Psoas muscle (tissue), 8 donors: ENCODE data around the gene PHYHIPL. TPM values are rescaled to one million over a fixed set of nuclear protein-coding genes. Genes with fewer than 3 reads are reported as not detected.
A peak's percentile ranks its signal among the peaks of the same experiment; 100 is the strongest.

Experiments used
- ATAC-seq, 4 donors: fragments of 200-7000 bp; cut with Tn5 transposase; one replicate each; pipeline ENCODE4 v1.9.1; 2020; ENCODE audit warnings: moderate library complexity in 3 of 4, mild to moderate bottlenecking in 2 of 4
- DNase-seq, 2 donors: peaks; one replicate each; pipeline ENCODE4 v3.0.0-alpha.2; 2020
- H3K27ac ChIP-seq: fragments of 200-600 bp; one replicate; pipeline ENCODE4 v1.8.0; 2022
- H3K27me3 ChIP-seq, 3 donors: fragments of 200-600 bp in 1 of 3; one replicate each; pipeline versions ENCODE4 v1.6.1 to v1.8.0; 2013 to 2022; ENCODE audit warnings: low read length in 2 of 3, mild to moderate bottlenecking in 2 of 3, moderate library complexity in 1 of 3; ENCODE audit not compliant: insufficient read depth in 3 of 3
- H3K36me3 ChIP-seq, 2 donors: fragments of 200-600 bp in 1 of 2; one replicate each; pipeline versions ENCODE4 v1.6.1 to v1.8.0; 2013 to 2022; ENCODE audit warnings: low read depth in 1 of 2, mild to moderate bottlenecking in 1 of 2, moderate library complexity in 1 of 2; ENCODE audit not compliant: insufficient read depth in 1 of 2
- H3K4me1 ChIP-seq: fragments of 200-600 bp; one replicate; pipeline ENCODE4 v1.8.0; 2022
- H3K4me3 ChIP-seq: fragments of 200-600 bp; one replicate; pipeline ENCODE4 v1.8.0; 2022; ENCODE audit warnings: mild to moderate bottlenecking
- H3K9me3 ChIP-seq: fragments of 200-600 bp; one replicate; pipeline ENCODE4 v1.8.0; 2022
- WGBS, 3 donors: extraction: QIAGEN DNeasy Blood & Tissue Kit; methylation state at CpG; one replicate each; pipeline versions ENCODE4 v1.1.6 to v1.1.7; 2013; 5-methylcytosine and 5-hydroxymethylcytosine counted together
- intact Hi-C, 2 donors: fragments of 100-400 bp; cut with DNase I; formaldehyde crosslinking; loops; one replicate each; pipeline versions ENCODE4 v1.11.0 to v1.14.2; 2022
- polyA plus RNA-seq, 3 donors: library from polyadenylated mRNA; stranded (reverse); fragments of 200-250 nt; gene quantifications; one replicate each; pipeline ENCODE4 v1.2.3, GENCODE V29; 2013
- total RNA-seq, 4 donors: library from RNA; stranded (reverse); fragmentation: NEBNext Ultra II Directional in 2 of 4; extraction: Animal tissue kit (Norgen Biotek cat#: 25700) in 2 of 4; gene quantifications; one replicate each; pipeline versions ENCODE4 v1.2.1 to v1.2.4, GENCODE V29; 2021 to 2023
- TF ChIP-seq, protein P1 (sequence below): fragments of 200-600 bp; IDR thresholded peaks from one replicate; pipeline ENCODE4 v1.8.0; 2022; ENCODE audit warnings: antibody characterized with exemption
- donor health status: healthy with polysubstance abuse.
- donor health status: DM: no; HTN: no; CAD: no; lungs with moderate emphysema.
- donor health status: Bipolar disorder and iron deficiency.
- donor health status: healthy.
- donor health status: DM: yes; HTN: yes; CAD: no.
- donor health status: DM: no; HTN: no; CAD: no.
- donor health status: DM: no; HTN: no; CAD: no.
- donor health status: DM: yes; HTN: yes; CAD: no.

PHYHIPL gene
- total and polyA plus RNA-seq, 7 donors = 0.04 to 0.32 (median 0.10) TPM; not detected in 2

DNA sequence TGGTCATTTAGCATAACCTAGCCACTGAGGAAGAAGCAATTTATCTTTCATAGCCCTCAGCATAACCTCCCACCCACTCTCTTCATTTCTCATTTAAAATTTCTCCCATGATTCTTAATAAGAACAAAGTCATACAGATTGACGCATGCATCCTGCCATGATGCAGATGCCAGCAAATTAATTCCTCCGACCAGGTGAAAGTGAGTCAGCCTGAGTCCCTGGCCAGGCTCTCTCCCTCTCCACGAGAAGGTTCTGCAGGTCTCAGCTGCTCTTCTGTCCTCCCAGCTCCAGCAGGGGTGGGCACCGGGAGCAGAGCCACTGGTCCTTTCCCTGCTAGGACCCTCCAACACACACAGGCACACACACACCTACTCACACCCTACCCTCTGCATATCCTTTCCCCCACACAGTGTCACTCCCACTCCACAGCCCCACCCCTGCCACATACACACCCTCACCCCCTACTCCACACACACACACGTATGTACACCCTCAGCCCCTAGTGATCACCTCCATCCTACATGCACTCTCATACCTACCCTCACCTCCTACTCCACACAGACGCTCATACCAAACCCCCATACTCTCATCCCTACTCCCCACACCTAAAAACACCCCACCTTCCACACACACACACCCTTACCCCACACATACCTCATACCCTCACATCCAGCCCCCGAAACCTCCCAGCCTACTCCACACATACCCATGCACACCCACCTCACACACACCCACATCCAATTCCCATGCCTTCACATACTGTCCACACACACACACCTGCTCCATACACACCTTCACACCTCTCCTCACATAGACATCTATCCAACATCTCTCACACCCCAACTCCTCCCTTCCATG, 107.9 kb downstream of the PHYHIPL start:
- Histone ChIP-seq H3K27ac (peak overlapping the region; percentile 82), H3K9me3 (no peaks in the 10 kb centered on the region)
- DNase-seq = no peak

DNA sequence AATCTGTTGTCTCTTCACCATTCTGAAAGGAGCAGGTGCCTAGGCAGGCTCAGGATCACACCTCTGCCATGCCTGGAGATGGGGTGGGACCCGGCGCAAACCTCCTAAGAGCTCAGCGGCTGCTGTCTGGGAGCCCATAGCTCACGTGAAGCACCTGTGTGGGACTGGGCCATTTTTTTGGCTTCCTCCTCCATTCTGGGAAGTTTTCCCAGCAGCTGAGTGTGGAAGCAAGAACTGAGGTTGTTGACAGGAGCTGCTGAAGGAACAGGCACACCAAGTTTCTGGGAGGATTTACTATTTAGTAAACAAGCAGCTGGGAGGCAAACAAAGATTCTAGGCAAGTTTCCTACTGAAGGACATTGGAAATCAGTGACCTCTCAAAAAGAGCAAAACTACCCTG, 108.6 kb downstream of the PHYHIPL start:
- H3K27ac ChIP-seq = peak overlapping the region; percentile 82

More for the DNA sequence above, 107.9 kb downstream of the PHYHIPL start:
- peak; percentile 73 to 79 (median 77) for ATAC-seq
- Histone ChIP-seq H3K27me3 (no peaks in the 10 kb centered on the region), H3K36me3 (no peaks in the 10 kb centered on the region), H3K4me3 (peak overlapping the region; percentile 49), H3K4me1 (peaks cover 50% of the 10 kb centered on the region)
- 45 to 58% (median 58%) methylated on average over 7 of the region's 7 CpGs for WGBS, 3 donors
- TF ChIP-seq, protein P1, sequence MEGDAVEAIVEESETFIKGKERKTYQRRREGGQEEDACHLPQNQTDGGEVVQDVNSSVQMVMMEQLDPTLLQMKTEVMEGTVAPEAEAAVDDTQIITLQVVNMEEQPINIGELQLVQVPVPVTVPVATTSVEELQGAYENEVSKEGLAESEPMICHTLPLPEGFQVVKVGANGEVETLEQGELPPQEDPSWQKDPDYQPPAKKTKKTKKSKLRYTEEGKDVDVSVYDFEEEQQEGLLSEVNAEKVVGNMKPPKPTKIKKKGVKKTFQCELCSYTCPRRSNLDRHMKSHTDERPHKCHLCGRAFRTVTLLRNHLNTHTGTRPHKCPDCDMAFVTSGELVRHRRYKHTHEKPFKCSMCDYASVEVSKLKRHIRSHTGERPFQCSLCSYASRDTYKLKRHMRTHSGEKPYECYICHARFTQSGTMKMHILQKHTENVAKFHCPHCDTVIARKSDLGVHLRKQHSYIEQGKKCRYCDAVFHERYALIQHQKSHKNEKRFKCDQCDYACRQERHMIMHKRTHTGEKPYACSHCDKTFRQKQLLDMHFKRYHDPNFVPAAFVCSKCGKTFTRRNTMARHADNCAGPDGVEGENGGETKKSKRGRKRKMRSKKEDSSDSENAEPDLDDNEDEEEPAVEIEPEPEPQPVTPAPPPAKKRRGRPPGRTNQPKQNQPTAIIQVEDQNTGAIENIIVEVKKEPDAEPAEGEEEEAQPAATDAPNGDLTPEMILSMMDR = no peak
- intact Hi-C loops = no loop called here

DNA sequence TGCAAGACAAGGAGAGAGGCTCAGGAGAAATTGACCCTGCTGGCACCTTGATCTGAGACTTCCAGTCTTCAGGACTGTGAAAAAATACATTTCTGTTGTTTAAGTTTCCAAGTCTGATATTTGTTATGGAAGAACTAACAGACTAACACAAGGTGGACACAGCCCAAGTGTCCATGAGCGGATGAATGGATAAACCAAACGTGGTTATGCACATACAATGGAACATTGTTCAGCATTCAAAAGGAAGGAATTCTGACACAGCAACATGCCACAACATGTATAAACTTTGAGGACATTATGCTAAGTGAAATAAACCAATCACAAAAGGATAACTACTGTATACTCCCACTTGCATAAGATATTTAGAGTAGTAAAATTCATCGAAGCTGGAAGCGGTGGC, 109.4 kb downstream of the PHYHIPL start:
- no peak overlapping the region for H3K4me3 ChIP-seq
- intact Hi-C loops = no loop called here
- H3K36me3 ChIP-seq = no peaks in the 10 kb centered on the region
- peaks cover 37% of the 10 kb centered on the region for H3K4me1 ChIP-seq
- no peak for ATAC-seq
- 82 to 88% (median 85%) methylated on average over 4 of the region's 4 CpGs for WGBS, 3 donors
- H3K9me3 ChIP-seq = no peaks in the 10 kb centered on the region
- DNase-seq = no peak
- H3K27me3 ChIP-seq = no peaks in the 10 kb centered on the region
- TF ChIP-seq, protein P1 = no peak
- peak overlapping the region; percentile 82 for H3K27ac ChIP-seq

More for the DNA sequence above, 108.6 kb downstream of the PHYHIPL start:
- no peak for DNase-seq
- Histone ChIP-seq H3K27me3 (no peaks in the 10 kb centered on the region), H3K9me3 (no peaks in the 10 kb centered on the region), H3K4me1 (peaks cover 44% of the 10 kb centered on the region), H3K36me3 (no peaks in the 10 kb centered on the region), H3K4me3 (peak overlapping the region; percentile 49)
- WGBS, 3 donors = 47 to 63% (median 54%) methylated on average over 4 of the region's 4 CpGs
- ATAC-seq = peak in 2 of 4 donors; percentile 8 to 62
- TF ChIP-seq, protein P1 = no peak
- intact Hi-C loops = no loop called here

DNA sequence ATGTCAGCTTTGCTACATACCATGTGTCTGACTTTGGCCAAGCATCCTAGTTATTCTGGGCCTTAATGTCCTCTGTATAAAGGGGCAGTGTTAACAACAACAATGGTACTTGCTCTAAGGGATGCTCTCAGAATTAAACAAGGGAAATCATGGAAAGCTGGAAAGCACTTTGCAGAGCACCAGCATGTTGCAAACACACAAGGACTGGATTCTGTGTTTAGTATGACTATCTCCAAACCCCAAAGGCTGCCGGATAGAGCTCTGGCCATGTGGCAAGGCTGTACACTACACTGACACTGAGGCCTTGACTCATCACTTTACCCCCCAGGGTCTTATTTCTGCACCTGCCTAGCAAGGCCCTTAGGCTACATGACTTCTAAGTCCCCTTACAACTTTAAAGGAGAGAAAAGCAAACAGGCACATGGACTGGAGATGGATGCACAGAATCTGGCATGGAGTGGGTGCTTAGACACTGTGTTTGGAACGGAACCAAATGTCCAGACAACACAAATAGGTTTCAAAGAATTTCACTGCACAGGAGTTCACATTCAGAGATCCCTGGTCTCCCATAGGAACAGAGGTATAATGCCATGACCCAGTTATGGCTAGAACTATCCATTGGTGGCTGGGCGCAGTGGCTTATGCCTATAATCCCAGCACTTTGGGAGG, 111.3 kb downstream of the PHYHIPL start:
- Histone ChIP-seq H3K27me3 (no peaks in the 10 kb centered on the region), H3K4me3 (no peak overlapping the region), H3K4me1 (peaks cover 36% of the 10 kb centered on the region), H3K36me3 (no peaks in the 10 kb centered on the region), H3K27ac (no peak overlapping the region), H3K9me3 (no peaks in the 10 kb centered on the region)
- no peak for ATAC-seq
- TF ChIP-seq, protein P1 = no peak
- intact Hi-C loops = no loop called here
- WGBS, 3 donors = 84 to 87% (median 85%) methylated on average over 3 of the region's 3 CpGs
- no peak for DNase-seq
